Gastroesophageal sphincter (tissue), 3 donors: ENCODE data around the gene AFF3.

Experiments used
- CTCF ChIP-seq, 4 experiments: fragments of 200-600 bp in 2 of 4; fragments of 450-650 bp in 2 of 4; sonication (generic) in 1 of 4; IDR thresholded peaks; one replicate each; pipeline ENCODE4 v1.5.1; 2017 to 2019; ENCODE audit warnings: antibody characterized with exemption in 4 of 4, mild to moderate bottlenecking in 2 of 4, moderate library complexity in 2 of 4
- POLR2A ChIP-seq, 2 donors: fragments of 450-650 bp; IDR thresholded peaks; one replicate each; pipeline ENCODE4 v1.6.1; 2017; ENCODE audit warnings: antibody characterized with exemption in 2 of 2, mild to moderate bottlenecking in 2 of 2, moderate library complexity in 1 of 2
- POLR2AphosphoS5 ChIP-seq: sonication (generic); formaldehyde crosslinking; IDR thresholded peaks from one replicate; pipeline ENCODE4 v1.6.1; 2017; ENCODE audit warnings: antibody characterized with exemption

- TF ChIP-seq POLR2AphosphoS5 (no peak), CTCF (IDR thresholded peaks at IDR 0.05) (no peak), POLR2A (IDR thresholded peaks at IDR 0.05) (no peak)
These were observed 243.1 kb downstream of the AFF3 start for GRCh38 chr2:99899058-99899855.
